SK-N-SH treated with all-trans-retinoic acid at 6 μM for 48 hours (cell line): ENCODE results near the gene AGMO.

Experiments used
- CSDC2 ChIP-seq: fragments of 250-450 bp; sonication (Bioruptor Pico); IDR thresholded peaks from 2 replicates; pipeline ENCODE4 v1.5.0; 2020; ENCODE audit warnings: mild to moderate bottlenecking, moderate library complexity
- GLIS3 ChIP-seq: fragments of 250-450 bp; sonication (Bioruptor Pico); IDR thresholded peaks from 2 replicates; pipeline ENCODE4 v1.5.0; 2020; ENCODE audit warnings: mild to moderate bottlenecking, moderate library complexity
- RARB ChIP-seq: fragments of 250-450 bp; sonication (Bioruptor Pico); IDR thresholded peaks from 2 replicates; pipeline ENCODE4 v1.8.0; 2021; ENCODE audit warnings: mild to moderate bottlenecking, moderate library complexity
- ZFP3 ChIP-seq: fragments of 250-450 bp; sonication (Bioruptor Pico); IDR thresholded peaks from 2 replicates; pipeline ENCODE4 v1.5.0; 2020; ENCODE audit warnings: mild to moderate bottlenecking, moderate library complexity
- ZNF565 ChIP-seq: fragments of 450-650 bp; formaldehyde crosslinking; conservative IDR thresholded peaks from 2 replicates; pipeline ENCODE4 v1.5.0; 2020; ENCODE audit warnings: low read depth, mild to moderate bottlenecking, moderate library complexity

DNA sequence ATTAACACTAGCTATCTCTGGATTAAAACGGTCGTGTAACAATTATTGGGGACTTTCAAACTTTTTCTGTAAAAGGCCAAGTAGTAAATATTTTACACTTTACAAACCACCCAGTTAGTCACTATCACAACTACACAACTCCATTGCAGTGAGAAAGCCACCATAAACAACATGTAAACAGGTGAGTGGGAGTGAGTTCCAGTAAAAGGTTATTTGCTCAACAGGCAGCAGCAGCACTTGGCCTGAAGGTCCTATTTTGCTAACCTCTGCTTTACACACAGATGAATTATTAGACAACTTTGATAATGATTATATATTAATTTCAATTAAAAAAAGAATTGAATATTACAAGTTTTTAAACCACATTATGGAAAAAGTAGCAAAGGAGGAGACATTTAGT is 15.8 kb upstream of the AGMO start:
- TF ChIP-seq RARB (CRISPR knock-in tag) (no peak), GLIS3 (CRISPR knock-in tag) (no peak), ZNF565 (CRISPR knock-in tag) (no peak), ZFP3 (CRISPR knock-in tag) (no peak), CSDC2 (CRISPR knock-in tag) (no peak)
